AG08396 (cell line): Measurements from ENCODE around the gene UBE2Q1.

Source experiments
- DNase-seq: peaks from one replicate; pipeline ENCODE4 v3.0.0; 2012; ENCODE audit warnings: low spot score, mixed read lengths

Gene UBE2Q1

GRCh38 chr1:154577346-154578057 is 19.0 kb upstream of the UBE2Q1 start:
- DNase-seq, result no peak

GRCh38 chr1:154575951-154576566 is 17.6 kb upstream of the UBE2Q1 start:
- DNase-seq, result no peak

- no peak for DNase-seq
Observed at GRCh38 chr1:154575147-154575927, 16.9 kb upstream of the UBE2Q1 start.

GRCh38 chr1:154574716-154575115 is 16.3 kb upstream of the UBE2Q1 start:
- peak; percentile 54 for DNase-seq

GRCh38 chr1:154573168-154573510 is 14.7 kb upstream of the UBE2Q1 start:
- DNase-seq, result no peak

GRCh38 chr1:154572468-154573167 is 14.2 kb upstream of the UBE2Q1 start:
- DNase-seq, result no peak

- no peak for DNase-seq
Observed at GRCh38 chr1:154571964-154572288, 13.5 kb upstream of the UBE2Q1 start.

GRCh38 chr1:154571244-154571963 is 12.9 kb upstream of the UBE2Q1 start:
- DNase-seq, result no peak

GRCh38 chr1:154568157-154568815 is 9.8 kb upstream of the UBE2Q1 start:
- no peak for DNase-seq

- peak; percentile 90 for DNase-seq
Observed at GRCh38 chr1:154567386-154568156, 9.1 kb upstream of the UBE2Q1 start, which contains the start of gene CHRNB2. Gene CHRNB2, plus strand, starts transcription at chr1:154567778. Its CDS starts 267 bp downstream, at chr1:154568045.

- DNase-seq, result no peak
Observed at GRCh38 chr1:154565876-154566275, 7.4 kb upstream of the UBE2Q1 start.

GRCh38 chr1:154559466-154560044 is 1.1 kb upstream of the UBE2Q1 start:
- peak; percentile 86 for DNase-seq

- peak; percentile 97 for DNase-seq
Observed at GRCh38 chr1:154558720-154559465, 431 bp upstream of the UBE2Q1 start.

- no peak for DNase-seq
Observed at GRCh38 chr1:154557248-154557938, 1.1 kb downstream of the UBE2Q1 start.

GRCh38 chr1:154556422-154556821 is 2.0 kb downstream of the UBE2Q1 start:
- peak; percentile 67 for DNase-seq

- no peak for DNase-seq
Observed at GRCh38 chr1:154553056-154554030, 5.1 kb downstream of the UBE2Q1 start.

GRCh38 chr1:154552036-154552435 is 6.4 kb downstream of the UBE2Q1 start:
- DNase-seq, result no peak

- DNase-seq, result no peak
Observed at GRCh38 chr1:154551474-154551873, 7.0 kb downstream of the UBE2Q1 start.
